Stomach (tissue), 9 donors: ENCODE results near the gene RPS6KB2. TPM values are rescaled to one million over a fixed set of nuclear protein-coding genes. Genes with fewer than 3 reads are reported as not detected.

Experiments used
- DNase-seq, 2 donors: peaks; one replicate each; pipeline versions ENCODE4 v3.0.0 to v3.0.0-alpha.2; 2013 to 2019
- H3K27ac ChIP-seq, 5 donors: fragments of 200-600 bp in 4 of 5; sonication (generic) in 4 of 5; one replicate each; pipeline ENCODE4 v1.5.1; 2013 to 2019; ENCODE audit warnings: mild to moderate bottlenecking in 1 of 5, moderate library complexity in 1 of 5
- H3K27me3 ChIP-seq, 3 donors: fragments of 200-600 bp; sonication (generic); one replicate each; pipeline ENCODE4 v1.5.1; 2017 to 2019; ENCODE audit warnings: mixed run types in 1 of 3
- H3K36me3 ChIP-seq, 4 donors: fragments of 200-600 bp; sonication (generic); 1 replicate in 3 of 4; 2 replicates in 1 of 4; pipeline ENCODE4 v1.5.1; 2016 to 2019
- H3K4me1 ChIP-seq, 4 donors: fragments of 200-600 bp; sonication (generic); one replicate each; pipeline ENCODE4 v1.5.1; 2016 to 2019
- H3K4me3 ChIP-seq, 4 donors: fragments of 200-600 bp; sonication (generic) in 3 of 4; one replicate each; pipeline ENCODE4 v1.5.1; 2016 to 2019; ENCODE audit warnings: mild to moderate bottlenecking in 1 of 4
- H3K9me3 ChIP-seq, 4 donors: fragments of 200-600 bp; sonication (generic); one replicate each; pipeline ENCODE4 v1.5.1; 2016 to 2019
- EP300 ChIP-seq: sonication (generic); formaldehyde crosslinking; IDR thresholded peaks from one replicate; pipeline ENCODE4 v1.6.1; 2017; ENCODE audit warnings: antibody characterized with exemption
- POLR2A ChIP-seq, 4 donors: fragments of 450-650 bp; IDR thresholded peaks; one replicate each; pipeline ENCODE4 v1.6.1; 2016; ENCODE audit warnings: antibody characterized with exemption in 4 of 4, control low read depth in 2 of 4, mild to moderate bottlenecking in 1 of 4, moderate library complexity in 1 of 4
- POLR2AphosphoS5 ChIP-seq, 3 donors: sonication (generic); formaldehyde crosslinking; IDR thresholded peaks; one replicate each; pipeline ENCODE4 v1.6.1; 2016; ENCODE audit warnings: antibody characterized with exemption in 3 of 3
- WGBS, 5 donors: extraction: QIAGEN DNeasy Blood & Tissue Kit in 3 of 5; methylation state at CpG; one replicate each; pipeline versions ENCODE4 v1.1.5 to v1.1.7; 2013 to 2018; 5-methylcytosine and 5-hydroxymethylcytosine counted together
- intact Hi-C: fragments of 100-400 bp; cut with DNase I; formaldehyde crosslinking; loops from one replicate; pipeline ENCODE4 v1.15.1; 2023; ENCODE audit warnings: low total_unique reads
- polyA plus RNA-seq, 3 donors: library from polyadenylated mRNA; stranded (reverse); fragments of 200-250 nt; gene quantifications; one replicate each; pipeline ENCODE4 v1.2.3, GENCODE V29; 2013
- total RNA-seq, 5 donors: library from RNA; depleted of rRNA; stranded (reverse); fragments of >200 nt; gene quantifications; one replicate each; pipeline versions ENCODE4 v1.1.0 to v1.2.3, GENCODE V29; 2014 to 2016
- TF ChIP-seq, protein P1 (sequence below), 7 experiments: fragments of 450-650 bp in 4 of 7; fragments of 200-600 bp in 3 of 7; sonication (generic) in 3 of 7; IDR thresholded peaks; one replicate each; pipeline ENCODE4 v1.5.1; 2016 to 2019; ENCODE audit warnings: antibody characterized with exemption in 7 of 7, control low read depth in 2 of 7, mild to moderate bottlenecking in 1 of 7
- donor health status: healthy with polysubstance abuse.
- donor health status: Bipolar disorder and iron deficiency.
- donor health status: healthy.

Gene RPS6KB2
- total and polyA plus RNA-seq, 8 donors = 29.7 to 434 (median 71.5) TPM

DNA sequence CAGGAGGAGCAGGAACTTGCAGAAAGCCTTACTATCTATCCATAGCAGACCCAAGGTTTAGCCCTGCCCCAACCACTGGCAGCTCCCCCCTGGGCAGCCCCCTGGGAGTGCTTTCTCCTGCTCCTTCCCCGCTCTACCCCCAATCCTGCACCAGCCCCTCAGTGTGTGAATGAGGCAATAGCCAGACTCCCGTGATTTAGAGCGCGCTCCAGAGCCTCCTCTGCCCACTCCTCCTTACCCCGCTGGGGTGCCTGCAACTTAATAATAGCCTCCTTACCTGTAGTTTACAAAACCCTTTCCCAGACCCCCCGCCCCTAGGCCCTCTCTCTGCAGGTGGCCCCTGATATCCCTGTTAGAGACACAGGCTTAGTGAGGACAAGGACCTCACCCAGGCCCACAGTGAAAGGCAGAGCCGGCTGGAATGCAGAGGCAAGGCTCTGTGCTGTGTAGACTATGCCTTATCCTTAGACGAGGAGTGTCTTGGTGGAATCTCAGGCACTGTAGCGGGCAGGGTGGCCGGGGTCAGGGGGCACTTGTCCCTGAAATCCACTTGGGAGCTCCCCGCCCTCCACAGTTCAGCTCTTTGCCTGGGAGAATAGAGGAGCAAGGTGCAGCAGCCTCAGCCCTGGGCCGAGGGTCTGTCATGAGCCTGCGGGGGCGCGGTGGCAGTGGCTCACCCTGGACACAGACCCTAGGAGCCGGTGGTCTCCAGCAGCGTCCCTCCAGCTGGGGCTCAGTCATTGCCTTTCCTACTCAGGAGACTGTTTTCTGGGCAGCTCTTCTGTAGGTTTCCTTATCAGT is 17.1 kb upstream of the RPS6KB2 start:
- WGBS, 5 donors = 72 to 83% (median 76%) methylated on average over 10 to 17 of the region's 17 CpGs
- Histone ChIP-seq H3K27me3 (peaks cover 0 to 87% (median 0%) of the 10 kb centered on the region in 3 donors), H3K4me3 (no peak overlapping the region)

DNA sequence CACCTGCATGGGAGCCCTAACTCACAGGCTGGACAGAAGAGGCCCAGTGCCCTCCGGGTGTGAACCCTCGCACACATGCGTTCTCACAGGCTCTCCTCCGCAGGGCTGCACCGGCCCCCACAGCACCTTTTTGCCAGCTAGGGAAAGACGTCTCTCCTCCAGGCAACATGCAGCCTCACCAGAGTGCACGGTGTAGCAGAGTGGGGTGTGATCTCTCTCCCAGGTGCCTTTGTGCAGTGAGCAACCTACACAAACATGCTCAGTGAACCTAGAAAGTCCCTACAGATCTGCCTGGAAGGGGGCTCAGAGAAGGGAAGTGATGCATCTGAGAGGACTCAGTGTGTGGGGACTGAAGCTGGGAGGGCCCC is 16.5 kb upstream of the RPS6KB2 start:
- intact Hi-C loops = no loop called here
- TF ChIP-seq POLR2AphosphoS5 (IDR thresholded peaks at IDR 0.05) (no peak), EP300 (no peak), POLR2A (IDR thresholded peaks at IDR 0.05) (no peak)
- TF ChIP-seq, protein P1, sequence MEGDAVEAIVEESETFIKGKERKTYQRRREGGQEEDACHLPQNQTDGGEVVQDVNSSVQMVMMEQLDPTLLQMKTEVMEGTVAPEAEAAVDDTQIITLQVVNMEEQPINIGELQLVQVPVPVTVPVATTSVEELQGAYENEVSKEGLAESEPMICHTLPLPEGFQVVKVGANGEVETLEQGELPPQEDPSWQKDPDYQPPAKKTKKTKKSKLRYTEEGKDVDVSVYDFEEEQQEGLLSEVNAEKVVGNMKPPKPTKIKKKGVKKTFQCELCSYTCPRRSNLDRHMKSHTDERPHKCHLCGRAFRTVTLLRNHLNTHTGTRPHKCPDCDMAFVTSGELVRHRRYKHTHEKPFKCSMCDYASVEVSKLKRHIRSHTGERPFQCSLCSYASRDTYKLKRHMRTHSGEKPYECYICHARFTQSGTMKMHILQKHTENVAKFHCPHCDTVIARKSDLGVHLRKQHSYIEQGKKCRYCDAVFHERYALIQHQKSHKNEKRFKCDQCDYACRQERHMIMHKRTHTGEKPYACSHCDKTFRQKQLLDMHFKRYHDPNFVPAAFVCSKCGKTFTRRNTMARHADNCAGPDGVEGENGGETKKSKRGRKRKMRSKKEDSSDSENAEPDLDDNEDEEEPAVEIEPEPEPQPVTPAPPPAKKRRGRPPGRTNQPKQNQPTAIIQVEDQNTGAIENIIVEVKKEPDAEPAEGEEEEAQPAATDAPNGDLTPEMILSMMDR (IDR thresholded peaks at IDR 0.05) = no peak
- no peak for DNase-seq
- Histone ChIP-seq H3K27me3 (peaks cover 0 to 82% (median 0%) of the 10 kb centered on the region in 3 donors), H3K9me3 (no peaks in the 10 kb centered on the region), H3K4me1 (peaks cover 22 to 68% (median 48%) of the 10 kb centered on the region in 4 donors), H3K4me3 (no peak overlapping the region), H3K36me3 (no peaks in the 10 kb centered on the region), H3K27ac (no peak overlapping the region)
- WGBS, 5 donors = 29 to 52% (median 37%) methylated on average over 7 of the region's 7 CpGs

More for the DNA sequence above, 17.1 kb upstream of the RPS6KB2 start:
- H3K4me1 ChIP-seq = peaks cover 17 to 62% (median 44%) of the 10 kb centered on the region in 4 donors
- no peak for DNase-seq
- intact Hi-C loops = no loop called here
- H3K36me3 ChIP-seq = no peaks in the 10 kb centered on the region
- H3K27ac ChIP-seq = no peak overlapping the region
- TF ChIP-seq, protein P1 (IDR thresholded peaks at IDR 0.05) = no peak
- no peak for TF ChIP-seq EP300
- no peak for TF ChIP-seq POLR2AphosphoS5 (IDR thresholded peaks at IDR 0.05)
- TF ChIP-seq POLR2A (IDR thresholded peaks at IDR 0.05) = no peak
- H3K9me3 ChIP-seq = no peaks in the 10 kb centered on the region

DNA sequence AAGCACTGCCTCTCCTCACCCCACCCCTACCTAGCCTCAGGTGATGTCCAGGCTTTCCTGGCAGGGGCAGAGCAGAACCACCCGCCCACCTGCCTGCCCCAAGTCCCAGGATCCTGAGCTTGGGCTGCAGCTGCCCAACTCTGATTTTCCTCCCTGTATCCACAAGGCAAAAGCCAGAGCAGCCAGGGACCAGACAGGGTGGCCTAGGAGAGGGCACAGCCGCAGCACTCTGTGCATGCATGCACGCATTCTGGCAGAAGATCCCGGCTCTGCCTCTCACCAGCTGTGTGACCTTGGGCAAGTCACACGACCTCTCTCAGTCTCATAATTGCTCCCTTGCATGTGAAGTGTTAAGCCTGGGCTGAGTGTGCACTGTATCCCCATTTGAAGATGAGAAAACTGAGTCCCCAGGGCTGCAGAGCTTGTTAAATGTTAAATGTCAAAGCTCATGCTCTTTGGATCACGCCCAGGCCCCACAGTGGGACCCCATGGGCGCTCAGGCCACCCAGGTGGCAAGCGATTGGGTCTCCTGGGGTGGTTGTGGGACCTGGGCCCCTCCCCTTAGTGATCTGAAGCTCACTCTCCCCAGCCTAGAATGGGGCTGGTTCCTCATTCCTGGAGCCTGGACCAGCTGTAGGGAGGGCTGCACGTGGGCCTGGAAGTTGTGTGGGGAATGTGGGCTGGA is 15.7 kb upstream of the RPS6KB2 start:
- intact Hi-C loops = no loop called here
- H3K27ac ChIP-seq = no peak overlapping the region
- WGBS, 5 donors = 57 to 74% (median 70%) methylated on average over 2 to 9 of the region's 9 CpGs
- peaks cover 29 to 69% (median 55%) of the 10 kb centered on the region in 4 donors for H3K4me1 ChIP-seq
- DNase-seq = no peak
- no peaks in the 10 kb centered on the region for H3K36me3 ChIP-seq
- TF ChIP-seq EP300 = no peak
- TF ChIP-seq, protein P1 (IDR thresholded peaks at IDR 0.05) = no peak
- no peak for TF ChIP-seq POLR2A (IDR thresholded peaks at IDR 0.05)
- no peak for TF ChIP-seq POLR2AphosphoS5 (IDR thresholded peaks at IDR 0.05)
- H3K9me3 ChIP-seq = no peaks in the 10 kb centered on the region
- no peak overlapping the region for H3K4me3 ChIP-seq
- H3K27me3 ChIP-seq = peaks cover 0 to 74% (median 0%) of the 10 kb centered on the region in 3 donors

DNA sequence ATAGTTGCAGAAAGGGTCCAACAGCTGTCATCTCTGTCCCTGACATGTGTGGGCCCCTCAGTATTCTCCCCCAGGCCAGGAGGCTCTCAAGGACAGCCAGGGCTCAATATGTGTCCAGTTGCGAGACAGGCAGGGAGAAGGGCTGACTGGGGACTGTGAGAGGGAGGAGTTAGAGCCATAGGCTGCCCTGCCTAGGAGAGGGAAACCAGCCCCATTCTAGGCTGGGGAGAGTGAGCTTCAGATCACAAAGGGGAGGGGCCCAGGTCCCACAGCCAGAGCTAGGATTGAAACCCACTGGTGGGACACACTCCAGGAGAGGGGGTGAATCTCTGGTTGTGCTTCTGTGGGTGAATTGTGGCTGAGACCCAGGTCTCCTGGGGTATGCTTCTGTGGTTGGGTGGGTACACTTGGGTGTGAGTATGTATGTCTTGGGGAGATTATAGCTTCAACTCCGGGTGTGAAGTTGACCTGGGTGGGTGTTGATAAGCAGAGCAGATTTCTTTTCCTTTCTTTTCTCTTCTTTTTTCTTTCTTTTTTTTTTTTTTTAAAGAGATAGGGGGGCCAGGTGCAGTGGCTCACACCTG is 14.9 kb upstream of the RPS6KB2 start:
- peaks cover 34 to 69% (median 63%) of the 10 kb centered on the region in 4 donors for H3K4me1 ChIP-seq
- TF ChIP-seq POLR2A (IDR thresholded peaks at IDR 0.05) = no peak
- no peak for TF ChIP-seq POLR2AphosphoS5 (IDR thresholded peaks at IDR 0.05)
- TF ChIP-seq EP300 = no peak
- TF ChIP-seq, protein P1 (IDR thresholded peaks at IDR 0.05) = no peak
- H3K4me3 ChIP-seq = no peak overlapping the region
- intact Hi-C loops = no loop called here
- H3K9me3 ChIP-seq = no peaks in the 10 kb centered on the region
- no peak overlapping the region for H3K27ac ChIP-seq
- no peak for DNase-seq
- no peaks in the 10 kb centered on the region for H3K36me3 ChIP-seq
- H3K27me3 ChIP-seq = peaks cover 0 to 66% (median 0%) of the 10 kb centered on the region in 3 donors
- WGBS, 5 donors = 33 to 58% (median 53%) methylated on average over 2 of the region's 2 CpGs
